ENCODE results near the gene KLRF2.

KLRF2 gene

DNA sequence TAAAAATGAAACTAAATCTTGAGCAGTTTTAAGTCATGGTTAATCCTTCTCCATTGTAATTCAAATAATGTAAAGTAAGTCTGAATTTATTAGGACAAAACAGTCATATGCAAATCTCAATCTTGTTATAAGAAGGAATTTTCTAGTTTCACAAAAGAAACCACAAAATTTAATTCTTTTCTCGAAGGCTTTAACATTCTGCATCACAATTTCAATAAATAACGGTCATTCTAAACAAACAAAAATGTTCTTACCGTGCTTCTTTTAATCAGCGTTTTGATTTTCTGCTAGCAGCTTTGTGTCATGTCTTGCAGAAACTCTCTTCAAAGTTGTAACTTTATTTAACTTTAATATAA is 12.4 kb upstream of the KLRF2 start:
- no peak for TF ChIP-seq SIN3A (IDR thresholded peaks at IDR 0.05; ENCODE audit: borderline replicate concordance, insufficient read depth, low read length)
- TF ChIP-seq POLR2AphosphoS5 (IDR thresholded peaks at IDR 0.05; ENCODE audit: low read depth, low read length) = no peak
- no peak for TF ChIP-seq FOXP2 (optimal IDR thresholded peaks at IDR 0.05; ENCODE audit: borderline replicate concordance, extremely low read depth, extremely low read length, insufficient read depth)
- no peak for TF ChIP-seq TAF1 (IDR thresholded peaks at IDR 0.05; ENCODE audit: borderline replicate concordance, insufficient read depth, low read length)
- TF ChIP-seq, protein P1, sequence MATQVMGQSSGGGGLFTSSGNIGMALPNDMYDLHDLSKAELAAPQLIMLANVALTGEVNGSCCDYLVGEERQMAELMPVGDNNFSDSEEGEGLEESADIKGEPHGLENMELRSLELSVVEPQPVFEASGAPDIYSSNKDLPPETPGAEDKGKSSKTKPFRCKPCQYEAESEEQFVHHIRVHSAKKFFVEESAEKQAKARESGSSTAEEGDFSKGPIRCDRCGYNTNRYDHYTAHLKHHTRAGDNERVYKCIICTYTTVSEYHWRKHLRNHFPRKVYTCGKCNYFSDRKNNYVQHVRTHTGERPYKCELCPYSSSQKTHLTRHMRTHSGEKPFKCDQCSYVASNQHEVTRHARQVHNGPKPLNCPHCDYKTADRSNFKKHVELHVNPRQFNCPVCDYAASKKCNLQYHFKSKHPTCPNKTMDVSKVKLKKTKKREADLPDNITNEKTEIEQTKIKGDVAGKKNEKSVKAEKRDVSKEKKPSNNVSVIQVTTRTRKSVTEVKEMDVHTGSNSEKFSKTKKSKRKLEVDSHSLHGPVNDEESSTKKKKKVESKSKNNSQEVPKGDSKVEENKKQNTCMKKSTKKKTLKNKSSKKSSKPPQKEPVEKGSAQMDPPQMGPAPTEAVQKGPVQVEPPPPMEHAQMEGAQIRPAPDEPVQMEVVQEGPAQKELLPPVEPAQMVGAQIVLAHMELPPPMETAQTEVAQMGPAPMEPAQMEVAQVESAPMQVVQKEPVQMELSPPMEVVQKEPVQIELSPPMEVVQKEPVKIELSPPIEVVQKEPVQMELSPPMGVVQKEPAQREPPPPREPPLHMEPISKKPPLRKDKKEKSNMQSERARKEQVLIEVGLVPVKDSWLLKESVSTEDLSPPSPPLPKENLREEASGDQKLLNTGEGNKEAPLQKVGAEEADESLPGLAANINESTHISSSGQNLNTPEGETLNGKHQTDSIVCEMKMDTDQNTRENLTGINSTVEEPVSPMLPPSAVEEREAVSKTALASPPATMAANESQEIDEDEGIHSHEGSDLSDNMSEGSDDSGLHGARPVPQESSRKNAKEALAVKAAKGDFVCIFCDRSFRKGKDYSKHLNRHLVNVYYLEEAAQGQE (IDR thresholded peaks at IDR 0.05; ENCODE audit: insufficient read depth in 1 of 2, low read depth in 2 of 2, low read length in 2 of 2) = no peak

DNA sequence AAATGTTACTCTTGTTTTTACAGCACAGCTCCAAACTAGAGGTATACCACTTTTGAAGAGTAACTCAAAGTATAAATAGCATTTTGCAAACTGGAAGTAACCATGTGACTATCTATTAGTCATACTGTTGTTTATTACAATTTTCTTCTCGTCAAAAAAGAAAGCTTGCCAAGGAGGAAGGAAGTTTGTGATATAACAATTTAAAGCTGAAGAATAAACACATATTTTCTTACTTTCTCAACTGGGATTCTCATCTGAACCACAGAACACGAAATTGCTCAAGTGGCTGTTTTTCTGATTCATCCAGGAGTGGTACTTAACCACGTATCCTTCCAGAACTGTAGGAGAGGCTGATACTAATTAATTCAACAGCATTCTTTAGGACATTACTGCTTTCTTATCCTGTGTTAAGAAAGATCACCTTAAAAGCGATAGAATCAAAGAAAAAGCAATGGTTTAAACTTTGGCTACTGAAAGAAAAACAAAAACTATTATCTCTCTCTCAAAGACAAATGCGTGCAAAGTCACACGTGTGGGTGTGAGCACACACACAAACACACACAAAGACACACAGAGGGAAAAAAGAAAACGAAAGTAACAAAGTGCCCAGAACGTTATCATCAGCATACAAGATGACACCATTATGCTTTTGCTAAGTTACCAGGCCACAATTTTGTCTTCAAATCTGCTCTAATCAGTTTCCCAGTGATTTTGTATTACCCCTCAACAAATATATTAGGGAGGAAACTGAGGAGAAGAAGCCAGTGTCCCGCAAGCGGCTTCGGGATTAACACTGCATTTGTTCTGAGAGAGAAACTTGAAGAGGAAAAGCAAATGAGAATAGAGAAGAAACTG is 11.8 kb upstream of the KLRF2 start, which contains the start of gene CLEC2B:
TSS of gene CLEC2B (minus strand) at position 48 of the 855 bp plus-strand sequence.
- TF ChIP-seq TAF1 (IDR thresholded peaks at IDR 0.05; ENCODE audit: borderline replicate concordance, insufficient read depth, low read length) (no peak), POLR2AphosphoS5 (IDR thresholded peaks at IDR 0.05; ENCODE audit: low read depth, low read length) (no peak), SIN3A (IDR thresholded peaks at IDR 0.05; ENCODE audit: borderline replicate concordance, insufficient read depth, low read length) (no peak), FOXP2 (optimal IDR thresholded peaks at IDR 0.05; ENCODE audit: borderline replicate concordance, extremely low read depth, extremely low read length, insufficient read depth) (no peak)
- TF ChIP-seq, protein P1 (IDR thresholded peaks at IDR 0.05; ENCODE audit: insufficient read depth in 1 of 2, low read depth in 2 of 2, low read length in 2 of 2) = no peak

DNA sequence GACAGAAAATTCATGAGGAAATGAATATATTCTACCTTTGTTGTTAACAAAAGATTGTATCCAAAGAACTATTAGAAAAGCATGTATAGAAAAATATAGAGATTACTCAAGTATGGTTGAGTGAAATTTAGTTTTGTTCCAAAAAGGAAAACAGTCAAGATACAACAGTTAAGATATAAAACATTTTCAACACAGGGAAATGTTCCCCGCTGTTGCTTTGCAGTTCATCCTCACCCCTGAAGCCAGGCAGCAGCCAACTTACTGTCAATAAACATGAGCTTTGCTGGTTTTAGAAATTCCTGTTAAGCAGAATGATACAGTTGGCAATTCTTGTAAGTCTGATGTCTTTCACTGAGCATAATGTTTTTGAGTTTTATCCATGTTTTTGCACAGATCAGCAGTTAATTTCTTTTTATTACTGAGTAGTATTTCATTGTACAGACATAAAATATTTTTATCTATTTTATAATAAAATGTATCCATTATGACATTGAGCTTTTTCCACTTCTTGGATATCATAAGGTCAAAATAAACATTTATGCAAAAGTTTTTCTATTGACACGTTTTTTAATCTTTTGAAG is 10.9 kb upstream of the KLRF2 start:
- TF ChIP-seq TAF1 (IDR thresholded peaks at IDR 0.05; ENCODE audit: borderline replicate concordance, insufficient read depth, low read length) (no peak), POLR2AphosphoS5 (IDR thresholded peaks at IDR 0.05; ENCODE audit: low read depth, low read length) (no peak), SIN3A (IDR thresholded peaks at IDR 0.05; ENCODE audit: borderline replicate concordance, insufficient read depth, low read length) (no peak), FOXP2 (optimal IDR thresholded peaks at IDR 0.05; ENCODE audit: borderline replicate concordance, extremely low read depth, extremely low read length, insufficient read depth) (no peak)
- TF ChIP-seq, protein P1 (IDR thresholded peaks at IDR 0.05; ENCODE audit: insufficient read depth in 1 of 2, low read depth in 2 of 2, low read length in 2 of 2) = no peak

DNA sequence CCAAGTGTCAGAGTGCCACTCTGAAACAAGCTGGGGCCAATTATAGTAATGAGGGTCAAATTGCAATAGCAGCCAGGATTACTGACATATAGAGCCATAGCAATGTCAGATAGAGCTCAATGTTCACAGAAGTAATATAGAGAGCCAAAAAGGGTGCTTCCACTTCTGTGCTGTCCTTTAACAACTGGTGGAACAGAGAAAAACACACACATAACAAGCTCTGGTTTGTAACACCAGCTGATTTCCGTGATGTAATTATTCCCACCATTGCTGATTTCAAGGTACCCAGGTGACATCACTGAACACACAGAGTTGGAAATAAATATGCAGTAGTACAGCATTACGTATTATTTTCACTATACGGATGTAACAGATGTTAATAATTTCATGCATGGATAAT is 9.1 kb upstream of the KLRF2 start:
- TF ChIP-seq, protein P1 (IDR thresholded peaks at IDR 0.05; ENCODE audit: insufficient read depth in 1 of 2, low read depth in 2 of 2, low read length in 2 of 2) = no peak
- TF ChIP-seq POLR2AphosphoS5 (IDR thresholded peaks at IDR 0.05; ENCODE audit: low read depth, low read length) (no peak), FOXP2 (optimal IDR thresholded peaks at IDR 0.05; ENCODE audit: borderline replicate concordance, extremely low read depth, extremely low read length, insufficient read depth) (no peak), TAF1 (IDR thresholded peaks at IDR 0.05; ENCODE audit: borderline replicate concordance, insufficient read depth, low read length) (no peak), SIN3A (IDR thresholded peaks at IDR 0.05; ENCODE audit: borderline replicate concordance, insufficient read depth, low read length) (no peak)

All from PFSK-1 (cell line).